Thyroid gland (tissue), 4 donors: ENCODE measurements around the gene CHCHD6.

Experiments
- POLR2A ChIP-seq, 2 donors: fragments of 450-650 bp; IDR thresholded peaks; one replicate each; pipeline ENCODE4 v1.6.1; 2017; ENCODE audit warnings: antibody characterized with exemption in 2 of 2, mild to moderate bottlenecking in 2 of 2, moderate library complexity in 1 of 2
- TF ChIP-seq, protein P1 (sequence below), 6 experiments: fragments of 200-600 bp in 3 of 6; fragments of 450-650 bp in 3 of 6; sonication (generic) in 3 of 6; IDR thresholded peaks; one replicate each; pipeline ENCODE4 v1.5.1; 2016 to 2019; ENCODE audit warnings: antibody characterized with exemption in 6 of 6, mild to moderate bottlenecking in 2 of 6, inconsistent platforms in 1 of 6, moderate library complexity in 1 of 6

DNA sequence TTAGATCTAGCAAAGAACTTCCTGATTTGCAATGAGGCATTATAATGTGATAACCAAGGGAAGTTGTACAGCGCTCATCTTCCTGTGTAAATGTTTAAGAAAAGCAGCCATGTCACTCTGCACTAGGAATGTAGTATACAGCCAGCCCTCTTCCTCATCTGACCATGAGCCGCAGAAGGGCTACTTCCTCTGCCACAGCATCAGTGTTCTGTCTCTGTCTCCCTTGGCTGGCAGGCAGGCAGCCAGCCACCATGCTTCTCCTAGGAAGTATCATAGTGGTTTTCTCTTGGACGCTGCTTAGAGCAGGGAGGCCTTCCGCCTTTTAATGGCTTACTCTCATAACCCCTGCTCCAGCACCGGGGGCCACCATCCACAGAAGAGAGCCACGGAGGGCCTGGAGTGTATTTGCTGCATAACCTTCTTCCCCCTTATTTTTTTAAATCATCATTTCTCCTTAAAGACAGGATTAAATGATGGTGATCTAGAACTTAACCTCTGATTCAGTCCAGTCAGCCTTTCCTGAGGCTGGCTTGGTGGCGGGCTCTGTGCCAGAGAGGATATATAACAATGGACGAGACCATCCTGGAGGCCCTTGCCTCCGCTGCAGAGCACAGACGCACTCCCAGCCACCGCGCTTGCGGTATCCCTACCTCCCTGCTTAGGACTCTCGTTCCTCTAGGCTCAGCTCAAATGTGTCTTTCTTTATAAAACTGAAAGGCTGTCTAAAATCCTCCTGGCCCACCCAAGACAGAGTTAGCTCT, 221.6 kb downstream of the CHCHD6 start:
- TF ChIP-seq POLR2A (IDR thresholded peaks at IDR 0.05) = no peak
- TF ChIP-seq, protein P1, sequence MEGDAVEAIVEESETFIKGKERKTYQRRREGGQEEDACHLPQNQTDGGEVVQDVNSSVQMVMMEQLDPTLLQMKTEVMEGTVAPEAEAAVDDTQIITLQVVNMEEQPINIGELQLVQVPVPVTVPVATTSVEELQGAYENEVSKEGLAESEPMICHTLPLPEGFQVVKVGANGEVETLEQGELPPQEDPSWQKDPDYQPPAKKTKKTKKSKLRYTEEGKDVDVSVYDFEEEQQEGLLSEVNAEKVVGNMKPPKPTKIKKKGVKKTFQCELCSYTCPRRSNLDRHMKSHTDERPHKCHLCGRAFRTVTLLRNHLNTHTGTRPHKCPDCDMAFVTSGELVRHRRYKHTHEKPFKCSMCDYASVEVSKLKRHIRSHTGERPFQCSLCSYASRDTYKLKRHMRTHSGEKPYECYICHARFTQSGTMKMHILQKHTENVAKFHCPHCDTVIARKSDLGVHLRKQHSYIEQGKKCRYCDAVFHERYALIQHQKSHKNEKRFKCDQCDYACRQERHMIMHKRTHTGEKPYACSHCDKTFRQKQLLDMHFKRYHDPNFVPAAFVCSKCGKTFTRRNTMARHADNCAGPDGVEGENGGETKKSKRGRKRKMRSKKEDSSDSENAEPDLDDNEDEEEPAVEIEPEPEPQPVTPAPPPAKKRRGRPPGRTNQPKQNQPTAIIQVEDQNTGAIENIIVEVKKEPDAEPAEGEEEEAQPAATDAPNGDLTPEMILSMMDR (IDR thresholded peaks at IDR 0.05) = no peak
